Prostate gland (tissue), 2 donors: Measurements from ENCODE around the gene NRXN3.

Source experiments
- POLR2A ChIP-seq: fragments of 450-650 bp; IDR thresholded peaks from one replicate; pipeline ENCODE4 v1.6.1; 2016; ENCODE audit warnings: antibody characterized with exemption, mild to moderate bottlenecking
- TF ChIP-seq, protein P1 (sequence below), 4 experiments: fragments of 200-600 bp in 2 of 4; fragments of 450-650 bp in 2 of 4; sonication (generic) in 2 of 4; IDR thresholded peaks; 1 replicate in 3 of 4; 2 replicates in 1 of 4; pipeline ENCODE4 v1.5.1; 2016 to 2019; ENCODE audit warnings: antibody characterized with exemption in 4 of 4, mild to moderate bottlenecking in 2 of 4, moderate library complexity in 2 of 4

DNA sequence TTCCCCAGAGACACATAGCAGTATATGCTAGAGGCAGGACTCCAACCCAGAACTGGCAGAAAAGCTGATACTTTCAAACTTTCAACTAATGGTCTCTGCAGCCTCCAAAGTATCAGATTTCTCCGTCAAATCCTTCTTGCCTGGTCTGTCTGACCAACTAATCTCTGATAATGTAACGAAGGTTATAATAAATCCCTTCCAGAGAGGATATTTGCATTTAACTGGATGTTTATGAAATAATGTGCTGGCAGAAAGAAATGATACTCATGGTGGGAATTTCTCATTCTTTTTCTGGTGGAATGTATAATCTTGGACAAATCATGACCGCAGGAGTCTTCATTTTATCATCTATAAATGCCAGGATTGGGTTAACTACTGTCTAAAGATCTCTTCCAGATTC is 1180.8 kb downstream of the NRXN3 start:
- TF ChIP-seq, protein P1, sequence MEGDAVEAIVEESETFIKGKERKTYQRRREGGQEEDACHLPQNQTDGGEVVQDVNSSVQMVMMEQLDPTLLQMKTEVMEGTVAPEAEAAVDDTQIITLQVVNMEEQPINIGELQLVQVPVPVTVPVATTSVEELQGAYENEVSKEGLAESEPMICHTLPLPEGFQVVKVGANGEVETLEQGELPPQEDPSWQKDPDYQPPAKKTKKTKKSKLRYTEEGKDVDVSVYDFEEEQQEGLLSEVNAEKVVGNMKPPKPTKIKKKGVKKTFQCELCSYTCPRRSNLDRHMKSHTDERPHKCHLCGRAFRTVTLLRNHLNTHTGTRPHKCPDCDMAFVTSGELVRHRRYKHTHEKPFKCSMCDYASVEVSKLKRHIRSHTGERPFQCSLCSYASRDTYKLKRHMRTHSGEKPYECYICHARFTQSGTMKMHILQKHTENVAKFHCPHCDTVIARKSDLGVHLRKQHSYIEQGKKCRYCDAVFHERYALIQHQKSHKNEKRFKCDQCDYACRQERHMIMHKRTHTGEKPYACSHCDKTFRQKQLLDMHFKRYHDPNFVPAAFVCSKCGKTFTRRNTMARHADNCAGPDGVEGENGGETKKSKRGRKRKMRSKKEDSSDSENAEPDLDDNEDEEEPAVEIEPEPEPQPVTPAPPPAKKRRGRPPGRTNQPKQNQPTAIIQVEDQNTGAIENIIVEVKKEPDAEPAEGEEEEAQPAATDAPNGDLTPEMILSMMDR (IDR thresholded peaks at IDR 0.05), result no peak
- TF ChIP-seq POLR2A, result no peak
